Measurements from ENCODE around the gene MEA1.
"Not testable (repeated sequence)": the region's sequence is repeated elsewhere in the genome, so short reads cannot be mapped to it uniquely, and the experiment has no call there.

Gene MEA1

DNA sequence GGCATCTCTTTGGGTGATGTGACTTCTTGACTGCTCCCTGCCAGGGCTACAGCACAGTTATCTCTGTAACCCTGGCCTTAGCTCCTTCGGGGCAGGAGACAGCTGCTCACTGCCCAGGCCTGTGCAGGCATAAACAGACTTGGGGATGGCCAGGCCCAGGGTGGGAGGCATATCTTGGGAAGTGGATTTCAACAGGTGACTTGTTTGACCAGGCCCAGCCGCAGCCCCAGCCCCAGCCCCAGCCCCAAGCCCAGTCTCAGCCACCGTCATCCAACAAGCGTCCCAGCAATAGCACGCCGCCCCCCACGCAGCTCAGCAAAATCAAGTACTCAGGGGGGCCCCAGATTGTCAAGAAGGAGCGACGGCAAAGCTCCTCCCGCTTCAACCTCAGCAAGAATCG lies 7.5 kb downstream of the MEA1 start:
- DNase-seq, result no peak

DNA sequence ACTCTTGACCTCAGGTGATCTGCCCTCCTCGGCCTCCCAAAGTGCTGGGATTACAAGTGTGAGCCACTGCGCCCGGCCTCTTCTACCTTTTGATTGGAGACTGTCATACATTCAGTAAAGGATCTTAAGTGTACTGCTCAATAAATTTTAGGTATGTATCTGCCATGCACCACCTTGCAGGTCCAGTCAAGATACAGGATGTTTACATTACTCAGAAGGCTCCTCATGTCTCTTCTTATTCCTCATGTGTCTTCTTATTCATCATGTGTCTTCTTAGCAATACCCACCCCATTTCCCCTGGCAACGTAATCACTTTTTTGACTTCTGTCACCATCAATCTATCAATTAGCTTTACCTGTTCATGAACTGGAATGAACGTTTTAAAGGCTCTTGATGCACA lies 7.9 kb downstream of the MEA1 start:
- DNase-seq, result no peak

DNA sequence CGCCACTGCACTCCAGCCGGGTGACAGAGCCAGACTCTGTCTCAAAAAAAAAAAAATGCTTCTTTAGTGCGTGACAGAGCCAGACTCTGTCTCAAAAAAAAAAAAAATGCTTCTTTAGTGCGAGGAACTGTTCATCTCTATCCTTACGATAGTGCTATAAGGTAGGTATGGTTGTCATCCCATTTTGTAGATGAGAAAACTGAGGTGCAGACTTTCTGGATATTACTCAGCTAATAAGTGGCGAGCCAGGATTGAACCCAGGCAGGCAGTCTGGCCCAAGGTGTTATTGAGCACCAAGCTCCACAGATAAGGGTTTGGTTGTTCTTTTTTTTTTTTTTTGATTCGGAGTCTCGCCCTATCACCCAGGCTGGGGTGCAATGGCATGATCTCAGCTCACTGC lies 11.9 kb downstream of the MEA1 start:
- no peak for DNase-seq

DNA sequence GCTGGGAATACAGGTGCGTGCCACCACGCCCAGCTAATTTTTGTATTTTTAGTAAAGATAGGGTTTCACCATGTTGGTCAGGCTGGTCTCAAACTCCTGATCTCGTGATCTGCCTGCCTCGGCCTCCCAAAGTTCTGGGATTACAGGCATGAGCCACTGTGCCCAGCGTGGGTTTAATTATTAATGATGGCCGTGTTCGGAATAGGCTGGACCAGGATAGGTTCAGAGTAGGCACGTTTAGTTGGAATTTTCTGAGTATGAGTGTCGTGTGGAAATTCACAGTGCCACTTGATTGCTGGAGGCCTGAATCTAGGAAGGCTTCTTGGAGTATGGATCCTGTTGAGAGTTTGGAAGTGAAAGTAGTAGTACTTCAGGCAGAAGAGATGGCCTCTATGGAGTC lies 15.5 kb downstream of the MEA1 start:
- DNase-seq, result not testable (repeated sequence)

DNA sequence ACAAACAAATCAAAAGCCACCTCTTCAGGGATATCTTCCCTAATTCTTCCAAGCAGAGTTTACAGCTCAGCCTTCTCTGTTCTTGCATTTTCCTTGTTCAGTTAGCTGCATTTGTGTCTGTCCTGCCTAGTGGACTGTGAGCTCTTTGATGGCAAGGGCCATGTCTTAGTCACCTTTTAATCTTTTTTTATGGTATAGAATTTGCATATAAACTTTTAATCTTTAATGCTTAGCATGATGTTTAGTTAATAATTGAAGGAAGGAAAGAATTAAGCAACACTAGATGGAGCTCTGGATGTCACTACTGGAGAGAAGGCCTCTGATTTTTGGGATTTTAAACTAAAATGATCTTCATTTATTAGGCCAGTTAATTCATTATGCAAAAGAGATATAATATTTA lies 17.2 kb downstream of the MEA1 start:
- no peak for DNase-seq

DNA sequence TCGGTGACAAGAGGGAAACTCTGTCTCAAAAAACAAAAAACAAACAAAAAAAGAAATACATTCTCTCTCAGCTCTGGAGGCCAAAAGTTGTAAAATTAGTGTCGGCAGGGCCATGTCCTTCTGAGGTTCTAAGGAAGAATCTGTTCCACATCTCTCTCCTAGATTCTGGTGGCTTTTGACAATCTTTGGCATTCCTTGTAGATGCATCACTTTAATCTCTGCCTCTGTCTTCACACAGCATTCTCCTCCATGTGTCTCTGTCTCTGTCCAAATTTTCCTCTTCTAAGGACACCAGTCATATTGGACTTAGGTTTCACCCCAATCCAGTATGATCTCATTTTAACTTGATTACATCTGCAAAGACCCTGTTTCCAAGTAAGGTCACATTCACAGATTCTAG lies 20.3 kb downstream of the MEA1 start:
- no peak for DNase-seq

DNA sequence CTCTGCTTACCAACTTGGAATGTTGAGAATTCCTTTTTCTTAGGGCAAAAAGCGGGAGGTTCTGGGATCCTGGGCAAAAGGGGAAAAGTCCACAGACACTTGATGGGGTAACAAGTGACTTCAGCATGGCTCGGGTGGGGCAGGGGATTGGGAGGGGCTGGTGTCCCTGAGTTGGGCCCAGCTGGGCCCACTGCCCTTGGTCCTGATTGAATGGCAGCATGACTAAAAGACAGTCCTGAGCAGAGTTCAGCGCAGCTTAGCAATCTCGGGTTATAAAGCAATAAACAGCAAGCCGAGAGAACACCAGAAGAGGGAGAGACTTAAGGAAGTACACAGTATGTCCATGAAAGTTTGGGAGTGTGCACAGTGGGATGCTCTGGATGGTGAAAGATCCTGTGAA lies 23.8 kb downstream of the MEA1 start:
- DNase-seq, result no peak

DNA sequence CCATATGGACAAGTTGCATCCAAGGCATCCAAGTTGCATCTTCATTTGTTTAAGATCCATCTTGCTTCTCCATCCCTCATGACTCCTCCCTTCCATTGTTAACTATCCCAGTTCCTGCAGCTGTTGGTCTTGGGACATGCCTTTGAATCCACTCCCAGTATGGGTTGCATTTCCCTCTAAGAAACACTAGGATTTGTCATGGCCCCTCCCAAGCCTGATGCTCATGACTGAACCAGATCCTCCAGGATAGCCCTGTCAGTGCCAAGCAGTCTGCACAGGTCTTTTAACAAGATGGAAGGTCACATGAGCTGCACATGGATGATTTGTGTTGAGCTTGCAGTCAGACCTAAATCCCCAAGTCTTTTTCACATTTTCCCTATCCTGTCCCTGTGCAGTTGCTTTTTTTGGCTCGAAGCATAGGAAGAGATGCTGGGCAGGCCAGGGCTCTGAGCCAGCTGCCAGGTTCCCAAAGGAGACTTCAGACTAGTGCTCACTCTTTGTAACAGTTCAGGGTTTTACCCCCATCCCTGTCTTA lies 25.2 kb downstream of the MEA1 start:
- DNase-seq, result no peak

DNA sequence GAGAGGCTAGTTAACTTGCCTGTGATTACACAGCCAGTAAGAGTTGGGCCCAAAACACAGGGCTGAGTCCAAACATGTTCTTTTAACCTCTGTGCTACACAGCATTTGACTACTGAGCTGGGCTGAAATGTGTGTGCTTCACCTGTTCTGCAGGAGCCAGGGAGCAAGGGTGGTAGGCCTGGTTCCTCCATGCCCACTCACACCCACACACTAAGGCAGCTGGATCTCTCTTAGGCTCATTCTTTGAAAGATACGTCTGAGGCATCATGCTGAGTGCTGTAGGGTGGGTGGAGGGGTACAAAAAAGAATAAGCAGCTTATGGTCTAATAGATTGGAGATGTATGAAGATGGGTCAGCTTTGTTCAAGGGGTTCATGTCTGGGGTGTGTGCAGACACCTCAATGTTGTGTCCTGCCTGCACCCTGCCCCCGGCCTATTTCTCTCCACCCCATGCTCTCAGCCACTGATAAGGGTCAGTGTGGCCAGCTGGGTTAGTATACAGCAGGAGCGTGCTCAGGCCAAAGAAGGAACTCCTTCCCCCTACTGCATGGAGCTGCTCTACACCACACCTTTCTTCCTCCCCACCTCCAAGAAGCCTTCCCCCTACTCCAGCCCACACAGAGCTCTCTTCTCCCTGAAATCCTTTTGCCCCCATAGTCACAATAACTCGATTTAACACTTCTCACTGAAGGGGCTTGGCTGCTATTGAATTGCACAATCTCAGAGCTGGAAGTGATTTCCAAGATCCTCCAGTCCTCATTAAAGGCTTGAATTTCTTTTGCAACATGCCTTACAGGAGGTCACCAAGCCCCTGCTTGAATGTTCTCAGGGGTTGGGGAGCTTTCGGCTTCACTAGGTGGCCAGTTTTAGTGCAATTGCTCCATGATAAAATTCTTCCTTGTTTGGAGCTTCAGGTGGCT lies 26.0 kb downstream of the MEA1 start:
- DNase-seq, result no peak

DNA sequence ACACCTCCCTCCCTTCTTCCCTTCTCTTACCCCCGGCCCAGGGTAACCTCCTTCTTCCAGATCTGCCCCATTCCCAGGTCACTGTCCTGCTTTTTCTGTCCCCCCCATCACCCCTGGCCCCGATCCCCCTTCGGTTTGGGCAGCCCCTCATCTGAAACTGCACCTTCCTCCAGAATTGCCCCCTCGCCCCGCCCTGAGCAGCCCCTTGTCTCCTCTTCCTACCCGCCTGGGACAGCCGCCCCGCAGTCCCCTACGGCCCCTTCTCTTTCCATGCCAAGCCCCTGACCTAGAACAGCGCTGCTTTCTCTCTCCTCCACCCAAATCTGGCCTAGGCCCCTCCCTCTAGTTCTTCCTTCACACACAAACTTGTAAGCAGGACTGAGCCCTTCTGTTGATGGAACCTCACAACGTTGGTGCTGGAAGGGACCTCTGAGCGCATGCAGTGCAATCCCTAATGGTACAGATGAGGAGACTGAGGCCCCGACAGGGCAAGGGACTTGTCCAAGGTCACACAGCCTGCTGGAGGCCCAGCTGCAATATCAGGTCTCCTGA lies 28.7 kb downstream of the MEA1 start:
- no peak for DNase-seq

DNA sequence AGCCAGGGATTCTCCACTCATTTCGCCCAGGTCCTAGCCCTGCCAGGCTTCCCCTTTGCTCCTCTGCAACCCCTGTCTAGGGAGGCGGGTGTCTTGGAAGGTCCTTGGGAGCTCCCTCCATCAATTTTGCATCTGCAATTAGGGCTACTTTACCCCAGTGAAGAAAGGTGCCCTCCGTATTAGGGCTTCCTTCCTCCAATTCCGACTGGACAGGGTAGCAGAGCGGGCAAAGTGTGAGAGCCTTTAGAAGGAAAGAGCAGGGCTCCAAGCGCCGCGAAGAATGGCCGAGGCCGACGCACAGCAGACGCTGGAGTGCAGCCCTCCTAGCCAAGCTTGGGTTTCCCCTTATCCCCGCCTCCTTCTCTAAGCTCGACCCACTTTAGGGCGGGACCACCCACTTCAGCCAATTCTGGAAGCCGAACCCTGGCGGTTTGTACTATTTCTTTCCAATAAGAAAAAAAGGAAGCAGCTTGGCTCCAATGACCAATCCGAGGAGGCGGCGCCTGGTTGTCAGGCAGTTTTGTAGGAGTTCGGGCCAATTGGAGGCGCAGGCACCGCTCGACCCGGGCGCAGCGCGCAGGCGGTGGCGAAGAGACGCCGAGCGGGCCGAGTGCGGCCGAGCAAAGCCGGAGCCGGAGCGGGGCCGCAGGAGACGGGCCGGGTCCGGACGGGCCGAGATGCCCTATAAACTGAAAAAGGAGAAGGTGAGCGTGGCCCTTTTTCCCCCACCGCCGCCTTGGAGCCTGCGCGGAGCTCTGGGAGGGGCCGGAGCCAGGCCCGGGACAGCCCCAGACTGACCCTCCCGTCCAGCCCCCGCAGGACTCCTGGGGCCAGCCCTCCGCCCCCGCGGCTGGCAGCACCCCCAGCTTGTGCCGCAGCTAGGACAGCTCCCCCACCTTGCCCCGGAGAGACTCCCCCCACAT lies 29.5 kb downstream of the MEA1 start, which contains the start of gene PPP2R5D:
Gene PPP2R5D (plus strand): TSS at position 570 of the 923 bp plus-strand sequence. CDS start 108 bp downstream, at position 678.
- DNase-seq, result peak; percentile 94

DNA sequence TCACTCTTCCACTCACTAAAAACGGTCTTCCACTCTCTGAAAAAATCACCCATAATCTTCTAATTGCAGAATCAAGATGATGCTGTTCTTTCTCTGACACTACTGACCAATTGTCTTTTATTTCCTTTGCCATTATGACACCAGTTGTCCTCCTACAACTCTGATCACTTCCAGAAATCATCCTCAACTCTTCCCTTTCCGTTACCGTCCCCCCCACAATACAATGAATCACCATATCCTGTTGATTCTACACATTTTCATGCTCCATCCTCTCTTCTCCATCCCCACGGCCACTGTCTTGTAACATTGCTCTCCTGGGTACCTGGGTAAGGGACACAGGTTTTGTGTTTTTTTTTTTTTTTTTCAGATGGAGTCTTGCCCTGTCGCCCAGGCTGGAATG lies 31.9 kb downstream of the MEA1 start:
- DNase-seq, result no peak

DNA sequence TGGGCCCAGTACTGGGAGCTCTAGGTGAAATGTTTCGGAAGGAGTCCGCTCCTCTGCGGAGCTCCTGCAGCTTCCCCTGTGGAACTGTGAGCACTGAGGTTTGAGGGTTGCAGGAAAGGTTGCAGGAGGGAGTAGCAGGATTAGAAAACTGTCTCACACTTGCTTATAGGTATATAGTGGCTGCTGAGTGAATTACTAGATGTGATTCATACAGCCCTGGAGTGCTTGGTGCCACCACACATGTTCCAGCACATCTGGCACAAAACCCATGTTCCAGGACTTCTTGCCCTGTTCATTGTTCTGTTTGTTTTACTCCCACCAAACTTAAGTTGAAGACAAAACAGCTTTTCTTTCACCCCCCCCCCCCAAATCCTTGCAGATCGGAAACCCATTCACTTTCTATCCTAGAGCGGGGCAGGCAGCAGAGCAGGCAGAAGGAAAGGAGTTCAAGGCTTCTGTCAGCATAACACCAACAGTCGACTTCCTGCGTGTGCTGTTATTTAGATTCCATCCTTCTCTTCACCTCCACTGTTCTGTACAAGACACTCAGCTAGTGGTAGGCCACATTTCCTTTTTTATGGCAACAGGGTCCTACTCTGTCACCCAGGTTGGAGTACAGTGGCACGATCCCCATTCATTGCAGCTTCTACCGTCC lies 34.1 kb downstream of the MEA1 start:
- DNase-seq, result no peak

DNA sequence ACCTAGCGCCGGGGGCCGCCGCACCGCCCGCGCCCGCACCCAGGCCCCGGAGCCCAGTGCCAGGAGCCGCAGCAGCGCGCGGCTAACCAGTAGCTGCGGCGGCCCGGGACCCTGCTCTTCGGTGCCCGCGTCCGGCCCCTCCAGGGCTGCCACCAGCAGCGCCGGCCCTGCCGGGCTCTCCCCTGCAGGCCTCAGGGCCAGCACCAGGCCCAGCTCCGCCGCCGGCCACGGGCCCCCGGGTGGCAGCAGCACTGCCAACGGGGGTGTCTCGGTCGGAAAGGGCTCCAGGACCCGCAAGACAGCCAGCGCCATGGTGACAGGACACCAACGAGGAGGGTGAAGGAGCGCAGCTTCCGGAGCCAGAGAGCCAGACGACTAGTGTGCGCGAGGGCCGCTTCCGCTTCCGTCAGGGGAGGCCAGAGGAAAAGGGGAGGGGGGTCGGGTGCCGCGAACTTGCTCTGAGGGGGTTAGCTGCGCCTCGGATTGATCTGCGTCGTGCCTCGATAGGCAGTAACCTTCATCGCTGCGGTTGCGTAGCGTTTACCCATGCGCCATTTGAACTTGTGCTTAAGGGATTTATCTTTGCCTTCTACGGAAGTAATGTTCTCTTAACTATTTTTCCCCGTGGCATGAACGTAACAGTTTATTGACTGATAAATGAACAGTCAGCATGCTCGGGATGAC lies 34.8 kb downstream of the MEA1 start, which contains the start of gene PEX6:
Gene PEX6 (minus strand): TSS at position 343 of the 684 bp plus-strand sequence. CDS start 31 bp downstream, at position 312.
- peak; percentile 89 for DNase-seq

DNA sequence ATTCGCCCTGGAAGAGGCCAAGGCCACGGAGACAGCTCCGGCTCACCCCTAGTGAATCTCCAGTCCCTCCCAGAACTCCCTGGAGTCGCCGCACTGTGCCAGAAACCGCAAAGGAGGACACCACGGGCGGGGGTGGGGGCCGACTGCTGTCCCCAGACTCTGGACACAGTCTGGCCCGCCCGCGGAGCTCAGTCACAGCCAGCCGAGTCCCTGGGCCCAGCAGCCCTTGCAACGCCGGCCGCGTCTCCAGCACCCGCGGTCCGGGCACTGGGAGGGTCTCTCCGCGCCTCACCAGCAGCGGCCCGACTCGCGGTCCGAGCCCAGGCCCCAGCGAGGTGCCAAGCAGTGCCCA lies 35.3 kb downstream of the MEA1 start:
- DNase-seq, result no peak

DNA sequence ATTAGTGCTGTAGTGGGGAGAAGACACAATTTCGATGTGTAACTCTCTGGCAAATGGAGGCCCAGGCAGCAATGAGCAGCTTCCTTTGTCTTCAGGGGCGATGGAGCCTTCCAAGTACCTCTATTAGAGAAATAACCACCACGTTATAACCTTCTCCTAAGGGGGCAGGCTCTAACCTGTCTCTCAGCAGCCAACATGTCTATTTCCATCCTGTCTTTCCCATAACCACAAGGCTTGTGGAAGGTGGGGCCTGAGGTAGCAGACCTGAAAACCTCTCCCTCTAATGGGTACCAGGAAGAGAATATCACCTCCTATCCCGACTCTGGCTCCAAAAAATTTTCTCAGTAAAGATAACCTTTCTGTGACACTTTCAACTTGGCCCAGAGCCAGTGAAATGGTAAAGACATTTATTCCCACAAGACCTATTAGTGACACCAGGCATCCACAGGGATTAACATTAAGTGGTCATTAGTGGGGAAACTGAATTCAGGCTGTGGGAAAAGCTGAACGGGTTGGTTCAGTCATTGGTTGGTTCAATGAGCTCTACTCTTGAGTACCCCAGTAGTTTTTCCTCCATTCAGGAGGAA lies 38.7 kb downstream of the MEA1 start:
- DNase-seq, result no peak

DNA sequence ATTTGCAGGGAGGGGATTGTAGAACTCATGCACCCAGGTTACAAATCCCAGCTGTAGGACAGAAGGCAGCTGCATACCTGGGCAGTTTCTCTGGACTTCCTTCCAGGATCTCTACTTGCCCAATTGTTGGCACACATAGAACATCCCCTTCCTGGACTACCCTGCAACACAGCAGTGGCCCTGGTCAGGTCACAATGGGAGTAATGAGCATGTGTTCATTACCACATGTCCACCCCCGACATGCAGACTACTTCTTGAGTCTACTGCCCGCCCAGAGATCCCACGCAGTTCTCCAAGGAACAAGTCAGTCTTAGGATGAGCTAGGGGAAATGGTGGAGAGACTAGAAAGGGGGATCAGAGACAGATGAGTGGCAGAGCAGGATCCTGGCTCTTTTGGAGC lies 39.8 kb downstream of the MEA1 start:
- DNase-seq, result no peak

DNA sequence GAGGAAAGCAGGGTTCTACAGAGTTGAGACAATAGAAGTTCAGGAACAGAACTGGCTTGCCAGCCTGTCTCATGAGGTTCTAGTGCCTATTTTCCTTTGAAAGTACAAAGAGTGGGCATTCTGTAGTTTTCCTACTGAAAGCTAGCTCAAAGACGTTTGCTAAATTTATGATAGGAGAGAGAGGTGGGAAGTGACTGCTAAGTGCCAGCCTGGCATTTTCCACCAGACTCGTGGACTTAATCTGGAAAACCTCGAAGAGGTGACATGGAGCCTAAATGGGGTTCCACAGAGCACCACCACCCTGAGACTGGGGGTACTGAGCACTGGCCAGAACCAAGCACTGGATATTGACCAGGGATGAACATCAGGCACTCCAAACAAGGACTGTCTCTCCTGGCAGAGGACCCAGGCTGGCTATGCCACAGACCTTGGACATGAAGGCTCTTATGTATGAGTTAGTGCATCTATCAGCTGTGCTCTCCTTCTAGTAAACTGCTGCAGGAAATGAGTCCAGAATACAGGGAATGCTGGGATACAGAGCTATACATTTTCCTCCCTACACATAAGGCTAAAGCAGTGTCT lies 41.9 kb downstream of the MEA1 start:
- DNase-seq, result no peak

DNA sequence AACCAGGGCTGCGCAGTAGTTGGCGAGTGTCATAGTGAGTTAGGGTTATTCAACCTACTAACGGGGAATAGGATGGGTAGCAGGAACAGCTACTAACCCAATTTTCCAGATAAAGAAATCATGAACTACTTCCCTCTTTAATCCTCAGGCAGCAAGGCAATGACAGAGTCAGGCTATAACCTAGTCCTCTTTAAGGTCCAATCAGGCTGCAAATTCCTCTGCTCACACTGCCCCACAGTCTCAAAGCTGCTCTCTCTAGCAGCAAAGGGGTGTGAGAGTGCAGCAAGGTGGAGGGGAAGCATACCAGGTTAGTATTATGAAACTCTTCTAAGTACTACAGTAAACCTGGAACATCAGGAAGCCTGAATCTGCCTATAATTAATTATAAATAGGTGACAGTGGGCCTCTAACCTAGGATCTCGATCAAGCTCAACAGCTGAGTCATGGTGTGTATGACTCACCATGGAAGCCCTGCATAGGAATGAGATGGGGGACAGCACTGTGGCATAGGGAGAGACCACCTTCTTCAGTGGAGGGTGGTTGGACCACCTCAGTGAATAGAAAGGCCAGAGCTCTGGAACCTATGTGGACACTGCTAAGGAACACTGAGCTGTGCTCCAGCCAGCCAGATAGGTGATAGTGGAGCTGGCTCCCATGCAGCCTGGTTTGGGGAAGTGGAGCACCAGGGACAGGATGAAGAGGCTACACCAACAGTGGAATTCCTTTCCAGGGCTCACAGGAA lies 42.7 kb downstream of the MEA1 start:
- no peak for DNase-seq

DNA sequence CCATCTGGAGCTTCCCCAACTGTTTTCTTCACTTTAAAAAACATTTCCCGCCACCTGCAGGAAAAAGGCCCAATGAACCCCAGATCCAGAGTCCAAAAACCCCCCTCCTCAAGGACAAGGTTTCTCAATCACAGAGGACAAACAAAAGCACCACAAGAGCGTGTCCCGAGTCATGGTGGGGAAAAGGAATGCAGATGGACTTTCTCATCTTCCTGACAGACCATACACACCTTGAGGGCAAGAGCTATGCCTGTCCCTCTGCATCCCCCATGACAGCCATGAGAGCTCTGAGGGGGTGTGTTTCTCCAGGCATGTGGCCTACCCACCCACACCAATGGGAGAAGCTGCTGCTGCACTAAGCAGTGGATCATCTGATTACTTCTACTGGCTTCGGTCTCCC lies 43.8 kb downstream of the MEA1 start:
- no peak for DNase-seq
